Colonic mucosa (tissue), 4 donors: ENCODE data around the gene TRIM14. TPM values are rescaled to one million over a fixed set of nuclear protein-coding genes. Genes with fewer than 3 reads are reported as not detected.
A peak's percentile ranks its signal among the peaks of the same experiment; 100 is the strongest.
"Not testable (repeated sequence)": the region's sequence is repeated elsewhere in the genome, so short reads cannot be mapped to it uniquely, and the experiment has no call there.

ENCODE experiments used
- DNase-seq: peaks from one replicate; pipeline ENCODE4 v3.0.0-alpha.2; 2020
- H3K27ac ChIP-seq: fragments of 200-600 bp; one replicate; pipeline ENCODE4 v1.8.0; 2021
- H3K27me3 ChIP-seq: fragments of 200-600 bp; one replicate; pipeline ENCODE4 v1.8.0; 2021
- H3K36me3 ChIP-seq: fragments of 200-600 bp; one replicate; pipeline ENCODE4 v1.8.0; 2021
- H3K4me1 ChIP-seq: fragments of 200-600 bp; one replicate; pipeline ENCODE4 v1.8.0; 2021; ENCODE audit warnings: mild to moderate bottlenecking
- H3K4me3 ChIP-seq: fragments of 200-600 bp; one replicate; pipeline ENCODE4 v1.8.0; 2021
- H3K9ac ChIP-seq, 2 donors: one replicate each; pipeline ENCODE4 v1.7.0; 2013; ENCODE audit warnings: control low read depth in 2 of 2, low read depth in 2 of 2, low read length in 2 of 2
- H3K9me3 ChIP-seq: fragments of 200-600 bp; one replicate; pipeline ENCODE4 v1.8.0; 2021
- intact Hi-C: fragments of 100-400 bp; cut with DNase I; formaldehyde crosslinking; loops from one replicate; pipeline ENCODE4 v1.14.1; 2022
- total RNA-seq, 2 donors: library from RNA; stranded (reverse); fragmentation: NEBNext Ultra II Directional in 1 of 2; extraction: Animal tissue kit (Norgen Biotek cat#: 25700) in 1 of 2; gene quantifications; one replicate each; pipeline ENCODE4 v1.2.1, GENCODE V29; 2021
- TF ChIP-seq, protein P1 (sequence below): fragments of 200-600 bp; IDR thresholded peaks from one replicate; pipeline ENCODE4 v1.8.0; 2022; ENCODE audit warnings: antibody characterized with exemption, mild to moderate bottlenecking
- donor health status: healthy.
- donor health status: DM: no; HTN: no; CAD: no.
- donor health status: DM: no; HTN: no; CAD: no.

Gene TRIM14
- total RNA-seq, 2 donors from 2014 or later = 44.6 to 62.0 TPM

DNA sequence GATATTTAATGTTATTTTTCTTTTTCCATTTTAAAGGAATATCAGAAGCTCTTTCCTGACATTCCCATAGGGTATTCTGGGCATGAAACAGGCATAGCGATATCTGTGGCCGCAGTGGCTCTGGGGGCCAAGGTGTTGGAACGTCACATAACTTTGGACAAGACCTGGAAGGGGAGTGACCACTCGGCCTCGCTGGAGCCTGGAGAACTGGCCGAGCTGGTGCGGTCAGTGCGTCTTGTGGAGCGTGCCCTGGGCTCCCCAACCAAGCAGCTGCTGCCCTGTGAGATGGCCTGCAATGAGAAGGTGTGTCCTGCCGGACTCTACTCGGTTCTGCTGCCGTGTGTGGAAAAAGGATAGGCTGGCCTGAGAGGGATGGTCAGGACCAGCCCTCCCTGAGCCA is 38.2 kb downstream of the TRIM14 start:
- Histone ChIP-seq H3K9ac (peak overlapping the region in 1 of 2 donors; percentile 27), H3K4me1 (peaks cover 6% of the 10 kb centered on the region), H3K9me3 (no peaks in the 10 kb centered on the region), H3K4me3 (no peak overlapping the region), H3K27me3 (no peaks in the 10 kb centered on the region), H3K36me3 (peaks cover 15% of the 10 kb centered on the region), H3K27ac (peak overlapping the region; percentile 64)
- TF ChIP-seq, protein P1, sequence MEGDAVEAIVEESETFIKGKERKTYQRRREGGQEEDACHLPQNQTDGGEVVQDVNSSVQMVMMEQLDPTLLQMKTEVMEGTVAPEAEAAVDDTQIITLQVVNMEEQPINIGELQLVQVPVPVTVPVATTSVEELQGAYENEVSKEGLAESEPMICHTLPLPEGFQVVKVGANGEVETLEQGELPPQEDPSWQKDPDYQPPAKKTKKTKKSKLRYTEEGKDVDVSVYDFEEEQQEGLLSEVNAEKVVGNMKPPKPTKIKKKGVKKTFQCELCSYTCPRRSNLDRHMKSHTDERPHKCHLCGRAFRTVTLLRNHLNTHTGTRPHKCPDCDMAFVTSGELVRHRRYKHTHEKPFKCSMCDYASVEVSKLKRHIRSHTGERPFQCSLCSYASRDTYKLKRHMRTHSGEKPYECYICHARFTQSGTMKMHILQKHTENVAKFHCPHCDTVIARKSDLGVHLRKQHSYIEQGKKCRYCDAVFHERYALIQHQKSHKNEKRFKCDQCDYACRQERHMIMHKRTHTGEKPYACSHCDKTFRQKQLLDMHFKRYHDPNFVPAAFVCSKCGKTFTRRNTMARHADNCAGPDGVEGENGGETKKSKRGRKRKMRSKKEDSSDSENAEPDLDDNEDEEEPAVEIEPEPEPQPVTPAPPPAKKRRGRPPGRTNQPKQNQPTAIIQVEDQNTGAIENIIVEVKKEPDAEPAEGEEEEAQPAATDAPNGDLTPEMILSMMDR = no peak
- intact Hi-C loops = no loop called here
- no peak for DNase-seq

DNA sequence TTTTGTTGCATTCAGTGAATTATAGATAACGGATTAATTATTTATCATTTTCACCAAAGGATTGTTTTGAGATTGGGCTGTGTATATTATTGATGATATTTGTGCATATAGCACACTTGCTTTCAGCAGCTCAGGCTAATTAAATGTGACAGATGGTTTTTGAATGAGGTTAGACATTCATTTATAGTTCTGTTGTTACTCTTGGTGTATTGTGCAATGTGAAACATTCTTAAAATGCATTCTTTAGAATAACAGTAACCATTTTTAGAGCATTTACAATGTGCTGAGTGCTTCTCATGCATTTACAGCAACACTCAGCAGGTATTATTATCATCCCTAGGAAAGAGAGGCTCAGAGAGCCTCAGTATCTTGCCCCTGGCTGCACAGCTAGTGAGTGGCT is 38.7 kb downstream of the TRIM14 start:
- Histone ChIP-seq H3K27me3 (no peaks in the 10 kb centered on the region), H3K9me3 (no peaks in the 10 kb centered on the region), H3K9ac (no peak overlapping the region), H3K36me3 (peaks cover 15% of the 10 kb centered on the region), H3K4me3 (no peak overlapping the region), H3K27ac (peak overlapping the region; percentile 64), H3K4me1 (peaks cover 6% of the 10 kb centered on the region)
- TF ChIP-seq, protein P1 = no peak
- intact Hi-C loops = no loop called here
- DNase-seq = no peak

DNA sequence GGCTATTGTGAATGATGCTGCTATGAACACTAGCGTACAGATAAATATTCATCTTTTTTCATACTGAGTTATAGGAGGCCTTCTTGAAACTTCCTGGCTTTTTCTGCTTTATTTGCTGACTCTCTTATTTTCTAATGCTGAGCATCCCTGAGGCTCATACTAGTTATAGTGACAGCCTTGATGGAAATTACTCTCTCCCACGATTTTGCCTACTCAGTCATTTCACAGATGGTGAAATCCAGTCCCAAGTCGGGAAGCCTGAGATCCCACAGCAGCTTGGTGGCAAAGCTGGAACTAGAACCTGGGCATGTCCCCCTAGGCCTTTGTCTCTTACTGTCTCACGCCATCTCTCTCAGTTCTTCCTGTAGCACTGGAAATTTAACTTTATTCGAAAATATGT is 40.1 kb downstream of the TRIM14 start:
- Histone ChIP-seq H3K27ac (no peak overlapping the region), H3K4me1 (peaks cover 10% of the 10 kb centered on the region), H3K9me3 (no peaks in the 10 kb centered on the region), H3K4me3 (no peak overlapping the region), H3K9ac (no peak overlapping the region), H3K27me3 (no peaks in the 10 kb centered on the region), H3K36me3 (peaks cover 15% of the 10 kb centered on the region)
- TF ChIP-seq, protein P1 = no peak
- DNase-seq = no peak
- intact Hi-C loops = loop anchor here (5.0 to 10.0 kb wide), 3 partner anchors 38 to 186 kb away; partner anchors contain the start of gene TRIM14

DNA sequence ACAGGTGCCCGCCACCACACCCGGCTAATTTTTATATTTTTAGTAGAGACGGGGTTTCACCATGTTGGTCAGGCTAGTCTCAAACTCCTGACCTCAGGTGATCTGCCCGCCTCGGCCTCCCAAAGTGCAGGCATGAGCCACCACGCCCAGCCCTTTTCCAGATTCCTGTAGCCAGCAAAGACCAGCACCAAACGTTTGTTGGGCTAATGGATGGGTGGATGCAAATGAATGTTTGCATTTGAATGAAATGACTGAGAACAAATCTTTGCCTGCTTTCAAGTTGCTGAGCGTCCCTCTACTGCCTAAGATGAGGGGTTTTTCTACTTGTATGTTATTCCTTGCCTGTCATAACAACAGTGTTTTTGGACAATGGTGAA is 42.5 kb downstream of the TRIM14 start:
- H3K36me3 ChIP-seq = peaks cover 15% of the 10 kb centered on the region
- H3K27me3 ChIP-seq, DNase-seq, H3K27ac ChIP-seq, H3K9ac ChIP-seq, H3K4me3 ChIP-seq, H3K9me3 ChIP-seq: not testable (repeated sequence)
- intact Hi-C loops = loop anchor here (5.0 to 10.0 kb wide), 3 partner anchors 41 to 188 kb away; partner anchors contain the start of gene TRIM14
- peaks cover 18% of the 10 kb centered on the region for H3K4me1 ChIP-seq

DNA sequence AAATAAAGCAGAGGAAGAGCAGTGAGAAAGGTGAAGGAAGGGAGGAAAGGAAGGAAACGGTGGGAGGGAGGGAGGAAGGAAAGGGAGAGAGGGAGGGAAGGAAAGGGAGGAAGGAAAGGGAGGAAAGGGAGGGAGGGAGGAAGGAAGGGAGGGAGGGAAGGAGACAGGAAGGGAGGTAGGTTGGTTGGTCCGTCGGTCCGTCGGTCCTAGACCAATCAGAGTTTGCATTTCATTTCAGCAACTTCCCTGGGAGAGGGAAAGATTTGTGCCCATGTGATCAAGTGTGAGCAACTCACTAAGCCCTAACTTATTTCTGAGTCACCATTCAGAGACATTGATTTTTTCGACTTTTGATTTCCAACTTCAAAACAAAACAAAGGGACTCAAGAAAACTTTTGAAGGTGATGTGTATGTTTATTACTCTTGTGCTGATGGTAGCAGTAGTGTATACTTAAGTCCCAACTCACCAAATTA is 43.7 kb downstream of the TRIM14 start:
- Histone ChIP-seq H3K27me3 (no peaks in the 10 kb centered on the region), H3K4me3 (no peak overlapping the region), H3K36me3 (peaks cover 7% of the 10 kb centered on the region), H3K9ac (peak overlapping the region in 1 of 2 donors; percentile 82), H3K4me1 (peaks cover 11% of the 10 kb centered on the region), H3K9me3 (no peaks in the 10 kb centered on the region), H3K27ac (peak overlapping the region; percentile 93)
- intact Hi-C loops = loop anchor here (5.0 to 10.0 kb wide), 3 partner anchors 42 to 189 kb away; partner anchors contain the start of gene TRIM14
- TF ChIP-seq, protein P1 = no peak
- peak; percentile 47 for DNase-seq
